H1 (cell line): ENCODE measurements around the gene LCAT. TPM values are rescaled to one million over a fixed set of nuclear protein-coding genes. Genes with fewer than 3 reads are reported as not detected.

Experiments
- CTCF ChIA-PET: fragments of 300-600 bp; sonication (Branson Sonifier 250); formaldehyde crosslinking; loops from one replicate; lab custom pipeline; 2021; ENCODE audit not compliant: partially characterized antibody; lab: Charles Lee
- POLR2A ChIA-PET: fragments of 300-600 bp; sonication (Branson Sonifier 250); formaldehyde crosslinking; loops from one replicate; lab custom pipeline; 2021; ENCODE audit warnings: inconsistent platforms; ENCODE audit not compliant: partially characterized antibody; lab: Charles Lee
- DNase-seq, 2 experiments: peaks; one replicate each; pipeline versions ENCODE4 v3.0.0 to v3.0.0-alpha.2; 2010 to 2022; ENCODE audit warnings: low spot score in 2 of 2, low read depth in 1 of 2, mixed read lengths in 1 of 2
- FAIRE-seq: peaks from 2 replicates; lab custom pipeline; 2011; peaks lifted over from hg19 to GRCh38; lab: Jason Lieb, UNC
- H2AFZ ChIP-seq: 2 replicates; pipeline ENCODE4 v1.8.1; 2012; ENCODE audit warnings: low read length, inconsistent platforms
- H2AK5ac ChIP-seq: 2 replicates; pipeline ENCODE4 v1.6.1; 2013; ENCODE audit warnings: low read depth, low read length
- H2BK120ac ChIP-seq: replicated peaks from 2 replicates; pipeline ENCODE3; 2013; ENCODE audit warnings: low read depth, low read length, inconsistent platforms
- H2BK12ac ChIP-seq: 2 replicates; pipeline ENCODE4 v1.6.1; 2013; ENCODE audit warnings: low read depth, low read length
- H2BK15ac ChIP-seq: 2 replicates; pipeline ENCODE4 v1.6.1; 2013; ENCODE audit warnings: low read length
- H2BK20ac ChIP-seq: 2 replicates; pipeline ENCODE4 v1.6.1; 2013; ENCODE audit warnings: low read length
- H2BK5ac ChIP-seq: 2 replicates; pipeline ENCODE4 v1.6.1; 2013; ENCODE audit warnings: low read depth, low read length
- H3K14ac ChIP-seq: 2 replicates; pipeline ENCODE4 v1.6.1; 2013; ENCODE audit warnings: inconsistent platforms; ENCODE audit not compliant: insufficient read length
- H3K18ac ChIP-seq: 2 replicates; pipeline ENCODE4 v1.6.1; 2013; ENCODE audit warnings: low read length; ENCODE audit errors: extremely low read depth
- H3K23ac ChIP-seq: 2 replicates; pipeline ENCODE4 v1.6.1; 2013; ENCODE audit warnings: inconsistent platforms; ENCODE audit not compliant: insufficient read length
- H3K23me2 ChIP-seq: 2 replicates; pipeline ENCODE4 v1.6.1; 2013; ENCODE audit warnings: low read depth, low read length
- H3K27ac ChIP-seq: 2 replicates; pipeline ENCODE4 v1.6.1; 2011; ENCODE audit warnings: low read depth, low read length, inconsistent platforms
- H3K27me3 ChIP-seq, 4 experiments: replicated peaks in 1 of 4; 1 replicate in 1 of 4; 2 replicates in 3 of 4; pipeline versions ENCODE4 v1.6.1 to v1.8.1; 2011 to 2013; ENCODE audit warnings: low read length in 3 of 4, mild to moderate bottlenecking in 3 of 4, inconsistent platforms in 2 of 4, mixed read lengths in 2 of 4, moderate library complexity in 1 of 4; ENCODE audit not compliant: control insufficient read depth in 3 of 4, insufficient read depth in 3 of 4; ENCODE audit errors: extremely low read depth in 1 of 4
- H3K36me3 ChIP-seq, 4 experiments: 2 replicates each; pipeline versions ENCODE4 v1.6.1 to v1.8.1; 2011 to 2013; ENCODE audit warnings: mild to moderate bottlenecking in 4 of 4, low read length in 3 of 4, moderate library complexity in 2 of 4, control low read depth in 1 of 4, inconsistent platforms in 1 of 4; ENCODE audit not compliant: insufficient read depth in 4 of 4, control insufficient read depth in 2 of 4
- H3K4ac ChIP-seq: replicated peaks from 2 replicates; pipeline ENCODE3; 2013; ENCODE audit warnings: low read length, low read depth, mixed read lengths, inconsistent platforms; ENCODE audit not compliant: insufficient read length
- H3K4me1 ChIP-seq, 4 experiments: replicated peaks in 1 of 4; 1 replicate in 1 of 4; 2 replicates in 3 of 4; pipeline versions ENCODE4 v1.6.1 to v1.8.1; 2011 to 2013; ENCODE audit warnings: low read length in 3 of 4, inconsistent platforms in 2 of 4, mixed read lengths in 1 of 4; ENCODE audit not compliant: insufficient read depth in 4 of 4, control insufficient read depth in 3 of 4
- H3K4me2 ChIP-seq, 2 experiments: 2 replicates each; pipeline versions ENCODE4 v1.6.1 to v1.8.1; 2011 to 2013; ENCODE audit warnings: low read depth in 2 of 2, low read length in 2 of 2, control low read depth in 1 of 2, inconsistent platforms in 1 of 2, mild to moderate bottlenecking in 1 of 2; ENCODE audit not compliant: insufficient read depth in 1 of 2
- H3K4me3 ChIP-seq, 4 experiments: fragments of 200-600, 300-600 bp in 1 of 4; sonication (generic), shearing (Covaris generic), sonication (Bioruptor Twin) in 1 of 4; 2 replicates each; pipeline versions ENCODE4 v1.5.1 to v1.8.1; 2011 to 2016; ENCODE audit warnings: low read length in 4 of 4, low read depth in 3 of 4, control low read depth in 2 of 4, inconsistent platforms in 2 of 4, mild to moderate bottlenecking in 2 of 4, mixed read lengths in 1 of 4, moderate library complexity in 1 of 4; ENCODE audit not compliant: insufficient read depth in 2 of 4; ENCODE audit errors: extremely low read depth in 1 of 4
- H3K56ac ChIP-seq: replicated peaks from 2 replicates; pipeline ENCODE3; 2013; ENCODE audit warnings: low read depth, mild to moderate bottlenecking, mixed read lengths, low read length, inconsistent platforms; ENCODE audit not compliant: insufficient read length
- H3K79me1 ChIP-seq: 2 replicates; pipeline ENCODE4 v1.6.1; 2013; ENCODE audit warnings: low read depth, low read length, control low read depth
- H3K79me2 ChIP-seq, 2 experiments: 2 replicates each; pipeline versions ENCODE4 v1.6.1 to v1.8.1; 2012 to 2013; ENCODE audit warnings: low read length in 2 of 2, mild to moderate bottlenecking in 2 of 2, inconsistent platforms in 1 of 2; ENCODE audit not compliant: insufficient read depth in 2 of 2, control insufficient read depth in 1 of 2
- H3K9ac ChIP-seq, 4 experiments: replicated peaks in 1 of 4; 1 replicate in 1 of 4; 2 replicates in 3 of 4; pipeline versions ENCODE4 v1.6.1 to v1.8.1; 2011 to 2013; ENCODE audit warnings: low read depth in 3 of 4, low read length in 3 of 4, control low read depth in 2 of 4, mild to moderate bottlenecking in 2 of 4, moderate library complexity in 2 of 4, inconsistent platforms in 1 of 4; ENCODE audit errors: extremely low read depth in 1 of 4
- H3K9me3 ChIP-seq, 2 experiments: 2 replicates each; pipeline versions ENCODE4 v1.6.1 to v1.8.1; 2012 to 2013; ENCODE audit warnings: mild to moderate bottlenecking in 2 of 2, moderate library complexity in 2 of 2, control low read depth in 1 of 2, inconsistent platforms in 1 of 2, low read depth in 1 of 2, low read length in 1 of 2, mixed read lengths in 1 of 2; ENCODE audit not compliant: insufficient read depth in 2 of 2
- H4K20me1 ChIP-seq, 2 experiments: replicated peaks in 1 of 2; 2 replicates each; pipeline versions ENCODE3 to v1.8.1; 2011 to 2013; ENCODE audit warnings: inconsistent platforms in 2 of 2, low read length in 2 of 2, mild to moderate bottlenecking in 1 of 2; ENCODE audit not compliant: insufficient read depth in 2 of 2, control insufficient read depth in 1 of 2
- H4K5ac ChIP-seq: 2 replicates; pipeline ENCODE4 v1.6.1; 2013; ENCODE audit warnings: low read length, low read depth, mixed read lengths, inconsistent platforms; ENCODE audit not compliant: insufficient read length
- H4K8ac ChIP-seq: 2 replicates; pipeline ENCODE4 v1.8.0; 2013; ENCODE audit warnings: mild to moderate bottlenecking, moderate library complexity, low read length, inconsistent platforms; ENCODE audit not compliant: insufficient read depth; ENCODE audit errors: extremely low read depth
- H4K91ac ChIP-seq: replicated peaks from 2 replicates; pipeline ENCODE3; 2013; ENCODE audit warnings: low read length, mixed read lengths, inconsistent platforms; ENCODE audit not compliant: insufficient read length
- ASH2L ChIP-seq: fragments of 200-600, 300-600 bp; sonication (generic); IDR thresholded peaks from one replicate; pipeline ENCODE4 v1.7.1; 2017; ENCODE audit warnings: low read length
- ATF3 ChIP-seq: IDR thresholded peaks from 2 replicates; pipeline ENCODE4 v1.6.1; 2011; ENCODE audit warnings: low read depth, mild to moderate bottlenecking, low read length; ENCODE audit not compliant: insufficient read depth
- FOSL1 ChIP-seq: IDR thresholded peaks from 2 replicates; pipeline ENCODE4 v1.6.1; 2011; ENCODE audit warnings: mild to moderate bottlenecking, low read depth, low read length, moderate library complexity; ENCODE audit not compliant: insufficient read depth
- KDM4A ChIP-seq: IDR thresholded peaks from one replicate; pipeline ENCODE4 v1.7.1; 2012; ENCODE audit warnings: low read depth, mild to moderate bottlenecking, moderate library complexity, low read length, inconsistent platforms; ENCODE audit not compliant: severe bottlenecking
- NANOG ChIP-seq: IDR thresholded peaks from 2 replicates; pipeline ENCODE4 v1.6.1; 2011; ENCODE audit warnings: low read length, low read depth, mild to moderate bottlenecking, inconsistent platforms; ENCODE audit not compliant: insufficient read depth, poor library complexity, severe bottlenecking
- RXRA ChIP-seq: IDR thresholded peaks from 2 replicates; pipeline ENCODE4 v1.6.1; 2011; ENCODE audit warnings: low read depth, mild to moderate bottlenecking, low read length, moderate library complexity; ENCODE audit not compliant: insufficient read depth
- SP4 ChIP-seq: IDR thresholded peaks from 2 replicates; pipeline ENCODE4 v1.6.1; 2012; ENCODE audit warnings: low read length, inconsistent platforms
- TEAD4 ChIP-seq: IDR thresholded peaks from 2 replicates; pipeline ENCODE4 v1.6.1; 2012; ENCODE audit warnings: low read depth, low read length, inconsistent platforms, mixed read lengths
- YY1 ChIP-seq: IDR thresholded peaks from 2 replicates; pipeline ENCODE4 v1.6.1; 2011; ENCODE audit warnings: low read depth, mild to moderate bottlenecking, low read length
- WGBS, 2 experiments: shearing (Covaris generic) in 1 of 2; methylation state at CpG; one replicate each; pipeline versions ENCODE4 v1.1.6 to v1.1.7; 2013 to 2015; ENCODE audit warnings: low lambda C conversion rate in 2 of 2, mixed read lengths in 2 of 2, inconsistent platforms in 1 of 2, low coverage in 1 of 2, missing lambda C conversion rate in 1 of 2; ENCODE audit not compliant: insufficient replicate concordance in 2 of 2, insufficient coverage in 1 of 2, insufficient read length in 1 of 2; ENCODE audit errors: extremely low coverage in 1 of 2, missing lambda C conversion rate in 1 of 2; 5-methylcytosine and 5-hydroxymethylcytosine counted together
- polyA plus RNA-seq, 7 experiments: library from polyadenylated mRNA; depleted of rRNA in 3 of 7; stranded (reverse) in 5 of 7; unstranded in 2 of 7; fragments of >200 nt in 5 of 7; fragments of 200-250 nt in 2 of 7; gene quantifications; 1 replicate in 5 of 7; 2 replicates in 1 of 7; 4 replicates in 1 of 7; pipeline versions ENCODE4 v1.2.1 to v1.2.3, GENCODE V29; 2011 to 2013; ENCODE audit warnings: missing spikeins in 2 of 7, mixed read lengths in 2 of 7
- total RNA-seq: library from RNA; stranded (reverse); fragmentation: NEBNext Ultra II Directional; extraction: Animal tissue kit (Norgen Biotek cat#: 25700); gene quantifications from 2 replicates; pipeline ENCODE4 v1.2.1, GENCODE V29; 2021

The LCAT gene
- total and polyA plus RNA-seq, 2 of the 8 experiments (the other 6 are each of a cell fraction or from before 2014, with no cell fraction given) = 9.4 to 19.6 TPM

- Histone ChIP-seq H3K79me2 (no peaks in the 10 kb centered on the region), H3K4me2 (no peak overlapping the region), H4K5ac (no peak overlapping the region), H3K79me1 (peaks cover 2% of the 10 kb centered on the region; the same call in 1 of the 2 replicates), H2BK20ac (no peak overlapping the region), H3K14ac (no peak overlapping the region), H2BK12ac (no peak overlapping the region), H3K23me2 (no peaks in the 10 kb centered on the region), H3K23ac (no peak overlapping the region), H3K4ac (no peak overlapping the region), H2AFZ (no peak overlapping the region), H2BK5ac (no peak overlapping the region), H2BK15ac (no peak overlapping the region), H3K4me3 (no peak overlapping the region), H3K27ac (no peak overlapping the region), H3K9ac (no peak overlapping the region), H3K27me3 (no peaks in the 10 kb centered on the region), H4K20me1 (peaks cover 15 to 38% of the 10 kb centered on the region in 2 experiments), H4K8ac (no peak overlapping the region; the same call in 1 of the 2 replicates), H3K4me1 (no peaks in the 10 kb centered on the region; a peak in 1 of 7 replicates), H3K18ac (no peak overlapping the region), H4K91ac (no peak overlapping the region), H2BK120ac (no peak overlapping the region), H2AK5ac (no peak overlapping the region), H3K9me3 (no peaks in the 10 kb centered on the region), H3K36me3 (peaks cover 5 to 35% (median 15%) of the 10 kb centered on the region in 4 experiments; a peak in 6 of 8 replicates), H3K56ac (no peak overlapping the region)
- CTCF ChIA-PET = interaction anchor here (0.6 to 27.1 kb wide), 16 partner anchors 10 to 271 kb away, joined by 3 to 623 read pairs (median 6); partner anchors contain the start of genes CTRL, EDC4, NRN1L and PSKH1
- 100% methylated on average over 5 of the region's 6 CpGs; no CpG with 5 or more reads in 1 of the 2 experiments for WGBS, 2 experiments
- no peak for TF ChIP-seq KDM4A
- no peak for TF ChIP-seq NANOG
- TF ChIP-seq TEAD4 = no peak
- TF ChIP-seq FOSL1 = no peak
- no peak for TF ChIP-seq ATF3
- no peak for TF ChIP-seq RXRA
- TF ChIP-seq ASH2L = no peak
- no peak for TF ChIP-seq SP4
- no peak for TF ChIP-seq YY1
- no peak for DNase-seq
- no peak for FAIRE-seq
- POLR2A ChIA-PET = interaction anchor here (1.5 to 6.8 kb wide), 4 partner anchors 7 to 28 kb away, joined by 3 to 31 read pairs (median 14); partner anchors contain the start of genes CTRL and PSMB10
Observed at GRCh38 chr16:67943256-67943618, 683 bp downstream of the LCAT start.
